ENCODE measurements around the gene HNRNPL. TPM values are rescaled to one million over a fixed set of nuclear protein-coding genes. Genes with fewer than 3 reads are reported as not detected.

HNRNPL gene
- polyA plus RNA-seq, 5 donors, result 370 to 435 (median 405) TPM

Other genes with a start within 250 kb of the HNRNPL start
- 1 to 10 TPM; 2.6 to 5.2 (median 4.2) TPM for gene MAP4K1, start 232.0 kb downstream of the HNRNPL start, polyA plus RNA-seq (ENCODE audit: insufficient read depth in 1 of 5, insufficient read length in 5 of 5, low replicate concordance in 1 of 5)
- 100 to 1,000 TPM; 242 to 279 (median 270) TPM for gene EIF3K, start 230.8 kb downstream of the HNRNPL start, polyA plus RNA-seq (ENCODE audit: insufficient read depth in 1 of 5, insufficient read length in 5 of 5, low replicate concordance in 1 of 5)
- gene ACTN4, start 202.3 kb downstream of the HNRNPL start, polyA plus RNA-seq (ENCODE audit: insufficient read depth in 1 of 5, insufficient read length in 5 of 5, low replicate concordance in 1 of 5), result 100 to 1,000 TPM; 331 to 403 (median 384) TPM
- 1 to 10 TPM; 2.4 to 5.7 (median 3.6) TPM for gene CAPN12, start 105.5 kb downstream of the HNRNPL start, polyA plus RNA-seq (ENCODE audit: insufficient read depth in 1 of 5, insufficient read length in 5 of 5, low replicate concordance in 1 of 5)
- gene LGALS7, start 76.5 kb downstream of the HNRNPL start, polyA plus RNA-seq (ENCODE audit: insufficient read depth in 1 of 5, insufficient read length in 5 of 5, low replicate concordance in 1 of 5), result 1 to 10 TPM in 2 of 5 donors, under 1 TPM in 2, not detected in 1; 0.26 to 2.2 (median 1.2) TPM
- gene LGALS7B, start 60.8 kb downstream of the HNRNPL start, polyA plus RNA-seq (ENCODE audit: insufficient read depth in 1 of 5, insufficient read length in 5 of 5, low replicate concordance in 1 of 5), result 1 to 10 TPM in 3 of 5 donors, under 1 TPM in 1, not detected in 1; 0.71 to 1.2 (median 1.1) TPM
- gene LGALS4, start 37.0 kb downstream of the HNRNPL start, polyA plus RNA-seq (ENCODE audit: insufficient read depth in 1 of 5, insufficient read length in 5 of 5, low replicate concordance in 1 of 5), result 1 to 10 TPM in 4 of 5 donors, under 1 TPM in 1; 0.83 to 4.7 (median 2.5) TPM
- 100 to 1,000 TPM in 3 of 5 donors, 10 to 100 TPM in 2; 86.0 to 132 (median 117) TPM for gene ECH1, start 18.2 kb downstream of the HNRNPL start, polyA plus RNA-seq (ENCODE audit: insufficient read depth in 1 of 5, insufficient read length in 5 of 5, low replicate concordance in 1 of 5)
- gene RINL, start 28.3 kb upstream of the HNRNPL start, polyA plus RNA-seq (ENCODE audit: insufficient read depth in 1 of 5, insufficient read length in 5 of 5, low replicate concordance in 1 of 5), result 1 to 10 TPM; 6.4 to 9.4 (median 8.4) TPM
- gene SIRT2, start 49.6 kb upstream of the HNRNPL start, polyA plus RNA-seq (ENCODE audit: insufficient read depth in 1 of 5, insufficient read length in 5 of 5, low replicate concordance in 1 of 5), result 10 to 100 TPM; 46.7 to 60.0 (median 56.8) TPM
- gene NFKBIB, start 50.0 kb upstream of the HNRNPL start, polyA plus RNA-seq (ENCODE audit: insufficient read depth in 1 of 5, insufficient read length in 5 of 5, low replicate concordance in 1 of 5), result 10 to 100 TPM in 1 of 5 donors, 1 to 10 TPM in 4; 4.7 to 10.1 (median 5.5) TPM
- 1 to 10 TPM in 2 of 5 donors, under 1 TPM in 2, not detected in 1; 0.46 to 1.1 (median 0.80) TPM for gene CCER2, start 62.2 kb upstream of the HNRNPL start, polyA plus RNA-seq (ENCODE audit: insufficient read depth in 1 of 5, insufficient read length in 5 of 5, low replicate concordance in 1 of 5)
- 10 to 100 TPM; 28.8 to 42.3 (median 37.7) TPM for gene SARS2, start 80.8 kb upstream of the HNRNPL start, polyA plus RNA-seq (ENCODE audit: insufficient read depth in 1 of 5, insufficient read length in 5 of 5, low replicate concordance in 1 of 5)
- 10 to 100 TPM; 10.9 to 25.8 (median 15.0) TPM for gene MRPS12, start 81.0 kb upstream of the HNRNPL start, polyA plus RNA-seq (ENCODE audit: insufficient read depth in 1 of 5, insufficient read length in 5 of 5, low replicate concordance in 1 of 5)
- gene FBXO17, start 125.8 kb upstream of the HNRNPL start, polyA plus RNA-seq (ENCODE audit: insufficient read depth in 1 of 5, insufficient read length in 5 of 5, low replicate concordance in 1 of 5), result 10 to 100 TPM; 36.5 to 48.9 (median 44.2) TPM
- gene FBXO27, start 182.6 kb upstream of the HNRNPL start, polyA plus RNA-seq (ENCODE audit: insufficient read depth in 1 of 5, insufficient read length in 5 of 5, low replicate concordance in 1 of 5), result 1 to 10 TPM; 3.6 to 5.1 (median 4.1) TPM
- under 1 TPM; 0.08 to 0.16 (median 0.14) TPM for gene ACP7, start 234.4 kb upstream of the HNRNPL start, polyA plus RNA-seq (ENCODE audit: insufficient read depth in 1 of 5, insufficient read length in 5 of 5, low replicate concordance in 1 of 5)

All from right lung (tissue), 5 donors.